Activated effector memory CD4-positive, alpha-beta T cell treated with Interleukin-2 at 50 U/mL for 16 hours (primary cell): Measurements from ENCODE around the gene FMNL2.

ENCODE experiments used
- DNase-seq: peaks from one replicate; pipeline ENCODE4 v3.0.0-alpha.2; 2020

FMNL2 gene

DNA sequence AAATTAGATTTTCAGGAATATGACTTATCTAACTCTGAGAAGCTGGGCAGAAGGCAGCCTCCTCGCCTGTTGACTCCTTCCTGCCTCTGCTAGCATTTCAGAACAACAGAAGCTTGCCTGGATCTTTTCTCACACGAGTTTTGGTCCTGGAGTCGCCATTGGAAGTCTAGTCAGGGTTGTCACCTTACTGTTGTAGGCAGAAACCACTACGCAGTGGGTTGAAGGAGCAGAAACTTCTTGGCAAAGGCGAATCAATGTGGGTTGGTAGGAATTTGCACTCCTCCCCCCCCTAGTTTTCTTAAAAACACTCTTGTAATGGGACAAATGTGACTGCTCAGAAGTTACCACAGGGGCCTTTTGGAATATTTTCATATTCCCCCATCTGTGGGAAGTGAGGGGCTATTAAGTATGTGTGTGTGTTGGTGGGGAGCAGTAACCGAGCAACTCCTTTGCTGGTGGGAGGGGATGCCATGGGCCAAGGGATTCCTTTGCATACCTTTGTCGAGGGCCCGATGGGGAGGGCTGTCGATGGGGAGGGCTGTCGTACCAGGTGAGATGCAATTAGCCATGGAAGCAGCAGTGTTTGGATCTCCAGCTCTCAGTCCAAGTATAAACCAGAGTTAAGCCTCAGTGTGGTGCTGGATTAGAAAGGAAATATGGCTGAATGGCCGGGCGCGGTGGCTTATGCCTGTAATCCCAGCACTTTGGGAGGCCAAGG lies 117.4 kb downstream of the FMNL2 start:
- no peak for DNase-seq

DNA sequence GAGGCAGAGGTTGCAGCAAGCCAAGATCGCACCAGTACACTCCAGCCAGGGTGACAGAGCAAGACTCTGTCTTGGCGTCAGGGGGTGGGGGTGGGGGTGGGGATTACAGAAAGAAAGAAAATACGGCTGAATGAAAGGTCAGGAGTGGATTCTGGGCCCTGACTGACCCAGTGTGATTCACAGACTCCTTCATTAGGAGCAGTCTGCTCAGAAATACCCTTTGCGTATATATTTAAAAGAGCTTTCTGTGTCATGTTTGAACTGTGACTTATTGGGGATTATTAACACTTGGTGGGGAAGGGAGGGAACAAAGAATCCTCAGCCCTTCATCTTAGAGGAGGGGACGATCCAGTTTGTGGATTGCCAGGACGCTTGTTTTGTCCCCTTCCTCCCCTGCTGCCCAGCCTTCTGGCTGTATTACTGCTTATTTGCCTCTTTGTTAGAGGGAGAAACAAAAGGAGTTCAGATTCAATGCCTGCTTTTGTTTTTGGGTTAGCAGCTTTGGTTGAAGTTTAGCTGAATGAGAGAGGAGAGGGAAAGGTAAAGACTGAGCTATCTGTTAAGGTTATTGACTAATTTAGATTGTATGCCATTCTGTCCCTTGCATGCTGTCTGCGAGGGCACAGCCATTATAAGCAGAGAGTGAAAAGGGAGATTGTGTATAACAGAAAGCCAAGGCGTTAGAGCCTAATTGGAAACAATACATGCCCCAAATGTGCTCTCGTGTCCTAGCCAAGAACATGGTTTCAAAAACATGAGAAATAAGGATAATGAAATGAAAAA lies 118.3 kb downstream of the FMNL2 start:
- DNase-seq = no peak

DNA sequence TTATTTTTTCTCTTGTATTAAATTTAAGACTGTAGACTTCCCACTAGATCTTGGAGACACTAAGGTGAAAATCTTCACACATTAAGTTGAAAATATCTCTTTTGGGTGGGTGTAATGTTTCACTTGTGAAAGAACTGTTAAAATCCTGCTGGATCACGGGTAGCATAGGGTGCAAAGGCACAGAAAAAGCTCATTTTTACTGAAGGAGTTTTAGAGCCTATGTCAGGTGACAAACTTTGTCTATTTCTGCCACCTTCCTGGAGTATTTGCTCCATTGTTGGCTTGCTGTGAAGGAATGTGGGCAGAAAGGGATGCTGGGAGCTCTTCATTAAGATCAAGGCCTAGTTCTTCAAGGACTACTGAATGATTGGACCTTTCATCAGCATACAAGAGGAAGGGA lies 119.4 kb downstream of the FMNL2 start:
- no peak for DNase-seq

DNA sequence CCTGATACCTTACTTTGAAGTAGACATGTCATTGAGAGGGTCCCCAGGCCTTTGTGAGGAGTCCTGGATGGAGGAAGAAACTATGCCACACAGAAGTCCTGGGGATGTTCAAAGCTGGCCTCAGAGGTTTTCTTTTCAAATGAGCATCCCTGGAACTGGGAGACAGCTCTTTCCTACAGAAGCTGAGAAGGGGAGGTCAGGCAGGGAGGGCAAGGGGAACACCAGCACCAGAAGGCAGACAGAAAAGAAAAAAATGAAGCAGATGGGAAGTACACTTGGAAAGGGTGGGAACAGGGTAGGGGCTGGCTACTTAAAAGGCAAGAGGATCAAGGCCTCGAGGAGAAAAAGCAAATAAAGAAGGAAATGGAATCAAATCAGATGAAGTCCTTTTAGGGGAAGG lies 120.0 kb downstream of the FMNL2 start:
- no peak for DNase-seq

DNA sequence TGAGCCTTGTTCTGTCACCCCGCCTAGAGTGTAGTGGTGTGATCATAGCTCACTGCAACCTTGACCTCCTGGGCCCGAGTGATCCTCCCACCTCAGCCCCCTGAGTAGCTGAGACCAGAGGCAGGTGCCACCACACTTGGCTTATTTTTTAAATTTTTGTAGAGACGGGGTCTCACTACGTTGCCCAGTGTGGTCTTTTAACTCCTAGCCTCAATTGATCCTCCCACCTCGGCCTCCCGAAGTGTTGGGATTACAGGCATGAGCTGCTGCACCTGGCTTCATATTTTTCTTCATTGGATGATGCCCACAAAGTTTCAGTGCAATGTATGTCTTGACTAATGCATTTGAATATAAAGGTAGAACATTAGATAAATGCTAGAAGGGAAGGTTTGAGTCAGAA lies 120.8 kb downstream of the FMNL2 start:
- no peak for DNase-seq

DNA sequence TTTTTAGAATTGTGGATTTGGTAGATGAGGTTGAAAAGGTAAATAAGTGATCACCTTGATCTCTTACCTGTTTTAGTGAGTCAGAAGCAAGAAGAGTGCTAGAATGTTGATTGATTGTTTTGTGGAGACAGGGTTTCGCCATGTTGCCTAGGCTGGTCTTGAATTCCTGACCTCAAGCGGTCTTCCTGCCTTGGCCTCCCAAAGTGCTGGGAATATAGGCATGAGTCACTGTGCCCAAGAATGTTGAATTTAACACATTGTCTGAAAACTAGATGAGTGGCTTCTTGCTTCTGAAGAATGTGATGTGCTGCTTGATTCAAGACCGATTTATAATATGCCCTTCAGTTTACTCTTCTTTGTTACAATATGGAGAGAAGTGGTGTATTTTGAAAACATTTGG lies 121.3 kb downstream of the FMNL2 start:
- no peak for DNase-seq

DNA sequence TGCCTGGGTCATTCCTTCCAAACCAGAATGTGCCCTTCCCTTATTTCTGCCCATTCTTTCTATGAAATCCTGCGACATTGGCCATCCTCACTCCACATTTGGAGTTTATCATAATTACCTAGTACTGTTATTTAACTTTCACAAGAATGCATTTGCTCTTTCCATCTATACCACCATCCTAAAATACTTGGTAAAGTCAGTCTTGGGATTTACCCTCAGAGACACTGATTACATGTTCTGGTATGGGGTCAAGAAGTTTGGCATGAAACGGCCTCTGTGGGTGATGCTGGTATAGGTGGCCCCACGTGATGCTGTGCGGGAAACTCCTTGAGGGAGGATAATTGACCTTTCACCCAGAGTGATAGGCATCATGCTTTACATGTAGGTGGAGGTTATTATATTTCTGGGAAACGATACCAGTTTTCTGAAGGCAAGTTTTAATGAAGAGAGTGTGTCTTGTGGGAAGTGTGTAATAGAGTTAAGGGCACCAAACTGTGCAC lies 123.5 kb downstream of the FMNL2 start:
- no peak for DNase-seq

DNA sequence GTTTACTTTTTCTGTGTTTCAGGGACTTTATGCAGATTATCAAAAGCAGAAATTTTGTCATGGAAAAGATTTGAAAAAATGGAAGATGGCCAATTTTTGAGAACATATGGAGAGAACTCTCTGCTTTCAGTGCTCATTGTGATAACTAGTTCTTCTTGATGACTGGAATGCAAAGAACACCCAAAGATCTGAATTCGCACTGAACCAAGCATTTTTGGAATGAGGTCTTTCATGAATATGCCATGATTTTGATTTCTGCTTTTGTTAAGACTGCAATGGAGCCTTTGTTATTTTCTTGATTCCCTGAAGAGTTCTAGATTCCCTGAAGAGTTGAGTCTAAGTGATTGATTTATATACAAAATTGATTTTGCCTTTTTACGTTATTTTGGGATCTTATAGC lies 124.1 kb downstream of the FMNL2 start:
- DNase-seq = no peak

DNA sequence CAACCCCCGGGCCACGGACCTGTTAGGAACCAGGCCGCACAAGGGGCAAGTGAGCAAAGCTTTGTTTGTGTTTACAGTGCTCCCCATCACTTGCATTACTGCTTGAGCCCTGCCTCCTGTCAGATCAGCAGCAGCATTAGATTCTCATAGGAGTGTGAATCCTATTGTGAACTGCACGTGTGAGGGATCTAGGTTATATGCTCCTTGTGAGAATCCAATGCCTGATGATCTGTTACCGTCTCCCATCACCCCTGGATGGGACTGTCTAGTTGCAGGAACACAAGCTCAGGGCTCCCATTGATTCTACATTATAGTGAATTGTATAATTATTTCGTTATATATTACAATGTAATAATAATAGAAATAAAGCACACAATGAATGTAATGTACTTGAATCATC lies 125.6 kb downstream of the FMNL2 start:
- DNase-seq = no peak

DNA sequence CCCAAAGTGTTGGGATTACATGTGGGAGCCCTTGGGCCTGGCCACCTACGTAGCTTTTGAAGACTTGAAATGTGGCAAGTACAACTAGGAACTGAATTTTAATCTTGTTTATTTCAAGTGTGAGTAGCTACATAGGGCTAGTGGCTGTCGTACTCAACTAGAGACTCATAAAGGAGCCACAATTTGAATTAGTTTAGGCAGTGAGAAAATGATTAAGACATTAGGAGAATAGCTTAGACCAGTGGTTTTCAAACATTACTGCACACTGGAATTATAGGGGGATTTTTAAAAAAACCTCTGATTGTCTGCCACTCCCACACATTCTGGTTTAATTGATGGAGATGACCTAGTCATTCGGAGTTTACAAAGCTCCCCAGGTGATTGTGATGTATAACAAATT lies 127.1 kb downstream of the FMNL2 start:
- no peak for DNase-seq

DNA sequence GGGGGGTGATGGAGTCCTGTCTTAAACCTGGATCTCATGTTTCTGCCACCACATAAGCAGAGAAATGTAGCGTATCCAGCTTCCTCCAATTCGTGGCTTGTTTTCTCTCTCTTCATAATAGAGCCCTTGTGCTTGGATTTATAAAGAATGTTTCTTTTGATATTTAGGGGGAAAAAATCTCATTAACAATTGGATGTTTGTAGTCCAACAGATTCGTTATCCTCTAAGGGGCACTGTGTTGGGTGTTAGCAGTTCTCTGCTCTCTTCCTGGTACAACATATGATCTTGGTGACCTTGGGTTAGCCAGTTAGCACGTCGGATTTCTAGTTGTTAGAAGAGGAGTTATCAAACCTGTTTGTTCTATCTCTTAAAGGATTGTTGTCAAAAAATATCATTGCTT lies 127.8 kb downstream of the FMNL2 start:
- no peak for DNase-seq

DNA sequence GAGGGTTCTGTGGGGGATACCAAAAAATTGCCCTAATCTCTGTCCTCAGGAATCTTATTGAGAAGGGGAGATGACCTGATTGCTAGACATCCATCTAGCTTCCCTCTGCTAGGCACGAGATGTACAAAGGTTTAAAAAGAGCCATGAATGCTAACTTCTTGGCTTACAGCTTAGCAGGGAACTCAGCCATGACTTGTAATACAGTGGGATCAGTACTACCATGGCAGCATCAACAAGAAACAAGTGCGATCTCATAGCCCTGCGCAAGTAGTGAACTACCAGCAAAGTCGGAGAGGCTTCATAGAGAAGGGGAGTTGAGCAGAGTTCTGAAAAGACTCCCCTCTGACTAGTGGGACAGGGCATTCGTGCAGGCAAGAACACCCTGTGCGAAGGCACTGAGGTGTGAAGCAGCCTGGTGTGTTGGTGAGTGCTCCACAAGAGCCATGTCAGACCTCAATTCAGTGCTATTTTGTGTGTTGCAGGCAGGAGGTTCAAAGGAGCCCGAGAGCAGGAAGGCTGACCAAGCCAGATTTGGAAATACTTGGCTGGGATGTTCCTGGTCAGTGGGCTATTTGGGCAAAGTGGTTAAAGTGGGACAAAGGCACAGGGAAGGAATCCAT lies 130.0 kb downstream of the FMNL2 start:
- DNase-seq = no peak

DNA sequence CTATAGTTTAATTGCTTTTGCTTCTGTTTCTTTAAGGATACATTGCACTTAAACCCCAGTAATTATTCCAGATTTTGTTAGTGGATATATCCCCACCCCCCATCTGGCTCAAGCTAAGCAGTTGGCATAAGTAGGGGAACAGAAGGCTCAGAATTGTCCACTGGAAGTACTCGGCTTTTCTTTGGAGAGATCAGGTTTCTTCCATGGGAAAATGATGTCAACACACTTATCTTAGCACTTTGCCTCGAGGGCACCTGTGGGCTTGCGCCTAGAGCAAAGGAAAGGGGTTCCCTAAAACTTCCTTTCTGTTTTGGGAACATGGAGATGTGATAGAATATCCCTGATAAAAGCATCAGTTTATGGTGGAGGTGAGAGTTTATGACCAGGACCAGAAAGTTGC lies 130.6 kb downstream of the FMNL2 start:
- DNase-seq = no peak

DNA sequence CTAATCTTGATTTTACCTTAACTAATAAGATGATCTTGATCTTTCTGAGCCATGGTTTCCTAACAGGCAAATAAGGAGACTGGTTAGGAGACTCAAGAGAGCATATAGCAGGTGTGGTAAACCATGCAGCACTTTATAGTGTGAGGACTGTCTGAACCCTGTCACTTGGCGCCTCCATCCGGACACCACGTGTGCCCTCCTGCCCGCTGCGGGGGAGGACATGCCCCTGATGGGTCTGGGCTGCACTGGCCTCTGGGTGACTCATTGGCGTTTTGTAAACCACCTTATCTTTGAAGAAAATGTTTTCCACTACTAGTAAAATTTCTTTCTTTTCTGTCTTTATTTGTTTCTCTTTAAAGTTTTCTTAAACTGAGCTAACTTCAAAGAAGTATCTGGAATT lies 131.1 kb downstream of the FMNL2 start:
- no peak for DNase-seq

DNA sequence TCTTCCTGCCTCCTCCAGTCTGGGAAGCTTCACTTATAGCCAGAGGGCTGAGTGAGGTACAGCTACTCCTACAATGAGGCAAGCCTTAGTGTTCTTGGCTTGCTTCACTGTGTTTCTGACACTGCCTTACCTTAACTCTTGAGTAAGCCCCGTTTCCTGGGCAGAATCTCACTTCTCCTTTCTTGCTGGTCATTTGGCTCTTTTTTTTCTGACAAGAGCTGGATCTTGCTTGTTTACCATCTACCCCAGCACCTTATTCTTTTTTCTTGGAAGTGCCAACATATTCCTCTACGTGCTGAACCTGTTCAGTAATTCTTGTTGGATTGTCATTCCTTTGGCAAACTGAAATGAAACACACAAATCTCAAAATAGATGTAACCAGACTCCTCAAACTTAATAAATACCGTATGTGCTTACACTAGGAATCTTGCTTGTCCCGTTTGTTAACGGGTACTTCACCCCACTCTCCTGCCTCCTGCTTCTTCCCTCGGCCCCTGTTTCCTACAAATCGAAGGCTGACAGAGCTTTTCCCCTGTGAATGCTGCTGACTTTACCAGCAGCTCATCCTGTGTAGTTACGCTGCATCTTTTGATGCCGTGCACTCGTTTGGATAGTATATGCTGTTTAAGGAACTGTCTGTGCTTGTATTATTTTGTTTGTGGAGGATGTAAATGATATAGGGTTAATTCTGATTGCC lies 132.2 kb downstream of the FMNL2 start:
- DNase-seq = no peak

DNA sequence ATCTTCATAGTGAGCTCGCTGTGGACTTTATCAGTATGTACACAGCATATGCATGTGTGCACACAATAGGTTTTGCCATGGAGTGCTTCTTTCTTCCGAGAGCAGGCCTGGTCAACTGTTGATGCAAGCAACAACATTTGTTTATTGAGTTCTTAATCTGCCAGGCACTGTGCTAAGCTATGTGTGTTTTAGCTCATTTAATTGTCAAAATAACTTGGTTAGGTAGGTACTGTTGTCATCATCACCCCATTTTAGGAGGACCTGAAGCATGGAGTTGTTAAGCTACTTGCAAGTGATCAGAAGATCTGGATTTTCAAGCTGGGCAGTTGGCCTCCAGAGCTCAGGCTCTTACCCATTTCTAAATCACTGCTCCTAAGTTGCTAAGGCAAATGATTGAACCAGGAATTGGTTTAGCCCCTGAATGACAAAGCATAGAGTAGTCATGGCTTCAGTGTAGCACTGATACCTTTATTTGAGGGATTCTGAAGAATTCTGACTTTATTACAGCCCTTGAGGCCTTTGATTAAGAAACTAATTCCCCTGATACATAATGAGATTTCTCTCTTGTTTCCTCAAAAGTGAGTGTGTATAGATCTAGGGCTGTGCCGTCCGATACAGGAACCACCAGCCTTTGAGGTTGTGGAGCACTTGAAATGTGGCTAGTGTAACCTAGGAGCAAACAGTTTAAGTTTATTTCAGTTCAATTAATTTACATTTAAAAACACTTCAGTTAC lies 132.9 kb downstream of the FMNL2 start:
- no peak for DNase-seq

DNA sequence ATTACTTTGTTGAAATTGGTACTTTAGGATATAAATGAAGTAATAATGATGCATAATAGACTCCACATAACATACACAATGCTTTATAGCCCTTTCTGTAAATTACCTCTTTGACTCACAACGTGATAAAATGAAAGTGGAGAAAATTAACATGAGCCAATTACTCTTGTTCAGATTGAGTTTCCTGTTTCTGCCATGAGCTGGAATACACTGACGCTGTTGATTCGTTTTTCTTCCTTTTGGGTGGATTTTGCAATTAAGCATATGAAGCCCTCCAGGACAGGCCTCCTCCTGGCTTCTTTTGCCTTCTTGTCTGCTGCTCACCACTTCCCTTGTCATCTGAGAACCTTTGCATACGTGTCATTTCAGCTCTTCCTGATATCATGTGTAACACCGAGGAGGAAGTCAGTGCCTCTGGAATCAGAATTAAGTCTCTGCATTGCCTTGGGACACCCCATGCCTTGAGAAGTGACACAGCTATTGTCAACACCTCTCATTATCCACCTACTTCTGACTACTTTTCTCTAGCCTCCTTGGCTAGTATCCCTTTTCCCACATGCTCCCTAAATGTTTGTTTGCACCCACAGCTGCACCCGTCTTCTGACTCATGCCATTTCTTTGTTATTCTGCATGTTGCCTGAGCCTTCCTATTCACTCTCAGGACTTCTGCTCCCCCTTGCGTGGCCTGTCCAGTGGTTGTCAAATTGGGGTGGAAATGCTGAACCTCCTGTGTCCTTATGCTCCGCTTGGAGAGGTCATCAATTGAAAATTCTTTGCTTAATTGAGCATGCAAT lies 134.1 kb downstream of the FMNL2 start:
- DNase-seq = no peak

DNA sequence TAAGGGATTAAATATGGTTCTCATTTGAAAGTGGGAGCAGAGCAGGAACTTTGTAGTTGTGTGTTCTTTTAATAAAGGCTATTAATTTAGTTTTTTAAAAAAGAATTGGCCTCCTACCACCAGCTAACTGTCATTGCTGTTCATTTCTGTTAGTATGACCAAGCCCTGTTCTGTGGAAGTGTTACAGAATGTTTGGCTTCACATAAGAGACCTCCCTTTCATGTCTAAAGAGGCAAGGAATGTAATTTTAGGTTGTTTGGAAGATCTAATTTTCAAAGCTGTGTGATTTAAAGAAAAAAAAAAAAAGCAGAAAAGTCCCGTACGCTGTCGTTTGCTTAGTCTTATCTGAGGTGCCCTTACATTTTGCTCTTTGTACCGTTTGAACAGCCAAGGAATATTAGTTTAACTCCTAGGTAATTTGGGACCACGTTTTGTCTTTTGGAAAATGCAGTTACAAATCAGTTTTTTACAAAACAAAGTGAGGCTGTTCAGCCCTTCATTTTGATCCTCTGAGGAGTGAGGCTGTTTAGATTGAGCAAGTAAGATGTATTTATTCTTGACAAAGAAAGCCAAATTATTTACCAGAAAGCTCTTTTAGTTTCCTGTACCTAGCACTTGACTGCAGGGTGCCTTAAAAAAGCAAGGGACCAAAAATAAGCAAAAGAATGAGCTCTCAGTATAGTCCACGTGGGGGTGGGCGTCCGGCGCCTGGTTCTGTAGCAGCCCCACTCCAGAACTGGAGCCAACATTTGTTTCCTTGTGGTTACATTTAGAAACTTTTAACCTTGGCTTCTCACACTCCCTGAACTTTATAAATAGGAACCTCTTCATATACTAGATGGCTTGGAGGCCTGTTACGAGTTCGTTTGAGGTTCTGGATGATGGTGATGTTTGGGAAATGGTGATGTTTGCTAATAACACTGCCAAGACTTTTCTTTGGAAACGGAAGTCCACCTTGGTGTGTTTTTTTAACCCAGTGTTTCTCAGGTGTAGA lies 136.2 kb downstream of the FMNL2 start:
- DNase-seq = no peak

DNA sequence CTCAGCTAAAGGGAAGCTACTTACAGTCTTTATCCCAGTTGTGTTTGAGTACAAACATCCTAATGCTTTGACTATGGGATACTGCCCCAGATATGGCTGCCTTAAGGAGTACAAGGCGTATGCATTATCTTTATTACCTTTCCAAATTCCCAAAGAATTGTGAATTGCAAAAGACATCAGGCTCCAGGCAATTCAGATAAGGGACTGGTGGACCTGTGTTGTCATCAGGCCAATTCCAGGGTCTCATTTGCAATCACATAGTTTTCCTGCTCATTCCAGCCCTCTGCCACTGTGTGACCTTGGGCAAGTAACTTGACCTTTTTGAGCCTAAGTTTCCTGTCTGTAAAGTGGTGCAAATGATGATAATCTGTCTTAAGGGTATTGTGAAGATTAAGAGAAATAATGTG lies 137.5 kb downstream of the FMNL2 start:
- no peak for DNase-seq

DNA sequence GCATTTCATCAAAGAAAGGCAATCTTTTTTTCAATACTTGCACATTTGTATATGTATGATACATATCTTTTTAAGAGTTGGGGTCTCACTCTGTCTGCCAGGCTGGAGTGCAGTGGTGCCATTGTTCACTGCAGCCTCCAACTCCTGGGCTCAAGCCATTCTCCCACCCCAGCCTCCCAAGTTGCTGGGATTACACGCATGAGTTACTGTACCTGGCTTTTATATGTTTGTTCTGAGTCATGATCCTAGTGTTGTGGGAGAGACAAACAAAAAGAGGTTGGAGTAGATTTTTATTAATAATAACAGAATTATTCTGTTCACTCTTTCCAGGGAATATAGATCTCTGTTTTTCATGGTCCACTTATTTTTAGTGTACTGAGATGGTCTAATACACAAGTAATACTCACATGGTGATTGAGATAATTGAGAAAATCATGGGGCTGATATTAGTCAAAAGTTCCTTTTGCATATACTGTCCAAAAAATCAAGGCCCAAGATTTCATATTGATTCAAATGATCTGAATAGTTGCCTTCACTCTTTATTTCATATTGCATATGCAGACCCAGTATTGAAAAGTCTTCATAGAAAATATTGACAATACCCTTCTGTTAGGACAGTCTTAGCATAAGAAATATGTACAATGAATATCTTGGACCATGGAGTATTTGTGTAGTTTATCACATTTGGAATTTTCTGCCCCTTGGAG lies 138.3 kb downstream of the FMNL2 start:
- DNase-seq = no peak
